ENCODE results near the gene RNF115. TPM values are rescaled to one million over a fixed set of nuclear protein-coding genes. Genes with fewer than 3 reads are reported as not detected.

RNF115 gene
- polyA plus RNA-seq, 1 of the 3 experiments (the other 2 are of a cell fraction), result 4.8 TPM

- Histone ChIP-seq H3K27ac (ENCODE audit: low read depth in 2 of 2, low read length in 1 of 2) (no peak overlapping the region), H3K9me3 (no peaks in the 10 kb centered on the region), H3K4me2 (no peak overlapping the region), H3K9me2 (no peaks in the 10 kb centered on the region), H3F3A (replicated peaks; ENCODE audit: insufficient read depth) (peaks cover 3% of the 10 kb centered on the region), H3K4me1 (ENCODE audit: control insufficient read depth in 1 of 2, insufficient read depth in 2 of 2, low read depth in 1 of 2, low read length in 1 of 2) (peaks cover 0 to 14% of the 10 kb centered on the region in 2 experiments; a peak in 2 of 4 replicates), H2AFZ (ENCODE audit: low read depth) (no peak overlapping the region), H4K20me1 (ENCODE audit: insufficient read depth) (peaks cover 52% of the 10 kb centered on the region), H3K9ac (no peak overlapping the region), H3K27me3 (ENCODE audit: insufficient read depth) (no peaks in the 10 kb centered on the region), H3K36me3 (replicated peaks in 1 of 2; ENCODE audit: control insufficient read depth in 1 of 2, insufficient read depth in 2 of 2, low read length in 1 of 2) (no peaks in the 10 kb centered on the region), H3K4me3 (ENCODE audit: low read depth in 2 of 2, low read length in 1 of 2) (no peak overlapping the region), H3K79me2 (ENCODE audit: insufficient read depth) (peaks cover 75% of the 10 kb centered on the region)
- 98% methylated on average over 4 of the region's 4 CpGs for WGBS (ENCODE audit: low lambda C conversion rate)
- POLR2A ChIA-PET, result no interaction called here
- CTCF ChIA-PET, result interaction anchor here (1.1 kb wide), 1 partner anchor 37 kb away, joined by 3 read pairs; no protein-coding TSS in a partner anchor
- TF ChIP-seq TCF12 (IDR thresholded peaks at IDR 0.05) (no peak), RFX5 (IDR thresholded peaks at IDR 0.05; ENCODE audit: low read length) (no peak), SIN3A (IDR thresholded peaks at IDR 0.05; ENCODE audit: borderline replicate concordance, low read depth, low read length) (no peak), CTCF (IDR thresholded peaks at IDR 0.05) (no peak), TEAD4 (IDR thresholded peaks at IDR 0.05; ENCODE audit: borderline replicate concordance, insufficient read depth) (no peak), FOXJ3 (CRISPR knock-in tag; IDR thresholded peaks at IDR 0.05) (no peak), JUND (IDR thresholded peaks at IDR 0.05) (no peak), NFIC (IDR thresholded peaks at IDR 0.05; ENCODE audit: borderline replicate concordance) (no peak), SMC3 (IDR thresholded peaks at IDR 0.05; ENCODE audit: low read depth, low read length) (no peak), NRF1 (IDR thresholded peaks at IDR 0.05; ENCODE audit: low read depth, low read length) (no peak), YY1 (IDR thresholded peaks at IDR 0.05; ENCODE audit: low read depth) (no peak), MXI1 (IDR thresholded peaks at IDR 0.05; ENCODE audit: low read depth, low read length) (no peak), FOXM1 (IDR thresholded peaks at IDR 0.05; ENCODE audit: low read depth) (no peak), RAD21 (IDR thresholded peaks at IDR 0.05; ENCODE audit: low read length) (no peak), GABPA (IDR thresholded peaks at IDR 0.05; ENCODE audit: low read depth) (no peak)
- TF ChIP-seq, protein P1, sequence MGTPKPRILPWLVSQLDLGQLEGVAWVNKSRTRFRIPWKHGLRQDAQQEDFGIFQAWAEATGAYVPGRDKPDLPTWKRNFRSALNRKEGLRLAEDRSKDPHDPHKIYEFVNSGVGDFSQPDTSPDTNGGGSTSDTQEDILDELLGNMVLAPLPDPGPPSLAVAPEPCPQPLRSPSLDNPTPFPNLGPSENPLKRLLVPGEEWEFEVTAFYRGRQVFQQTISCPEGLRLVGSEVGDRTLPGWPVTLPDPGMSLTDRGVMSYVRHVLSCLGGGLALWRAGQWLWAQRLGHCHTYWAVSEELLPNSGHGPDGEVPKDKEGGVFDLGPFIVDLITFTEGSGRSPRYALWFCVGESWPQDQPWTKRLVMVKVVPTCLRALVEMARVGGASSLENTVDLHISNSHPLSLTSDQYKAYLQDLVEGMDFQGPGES (IDR thresholded peaks at IDR 0.05; ENCODE audit: low read depth, low read length), result no peak
- DNase-seq, result no peak
These were observed 17.5 kb downstream of the RNF115 start for GRCh38 chr1:145806408-145806807.

- no peaks in the 10 kb centered on the region for H3K9me2 ChIP-seq
- CTCF ChIA-PET, result interaction anchor here (0.9 to 1.9 kb wide), 2 partner anchors 10 to 22 kb away, joined by 4 read pairs; no protein-coding TSS in a partner anchor
- peaks cover 52% of the 10 kb centered on the region for H4K20me1 ChIP-seq (ENCODE audit: insufficient read depth)
- no peak overlapping the region for H3K27ac ChIP-seq (ENCODE audit: low read depth in 2 of 2, low read length in 1 of 2)
- no peak for DNase-seq
- no peaks in the 10 kb centered on the region for H3K9me3 ChIP-seq
- H3K79me2 ChIP-seq (ENCODE audit: insufficient read depth), result peaks cover 89% of the 10 kb centered on the region
- peaks cover 0 to 14% of the 10 kb centered on the region in 2 experiments; a peak in 2 of 4 replicates for H3K4me1 ChIP-seq (ENCODE audit: control insufficient read depth in 1 of 2, insufficient read depth in 2 of 2, low read depth in 1 of 2, low read length in 1 of 2)
- no peak overlapping the region for H2AFZ ChIP-seq (ENCODE audit: low read depth)
- no peak overlapping the region for H3K4me3 ChIP-seq (ENCODE audit: low read depth in 2 of 2, low read length in 1 of 2)
- POLR2A ChIA-PET, result no interaction called here
- no peak overlapping the region for H3K9ac ChIP-seq
- no peak overlapping the region for H3K4me2 ChIP-seq
- H3K36me3 ChIP-seq (replicated peaks in 1 of 2; ENCODE audit: control insufficient read depth in 1 of 2, insufficient read depth in 2 of 2, low read length in 1 of 2), result no peaks in the 10 kb centered on the region
- peaks cover 3% of the 10 kb centered on the region for H3F3A ChIP-seq (replicated peaks; ENCODE audit: insufficient read depth)
- 84% methylated on average over 1 of the region's 1 CpG for WGBS (ENCODE audit: low lambda C conversion rate)
- H3K27me3 ChIP-seq (ENCODE audit: insufficient read depth), result no peaks in the 10 kb centered on the region
- TF ChIP-seq USF2 (IDR thresholded peaks at IDR 0.05; ENCODE audit: borderline replicate concordance, low read depth, low read length), result no peak
- TF ChIP-seq, protein P2, sequence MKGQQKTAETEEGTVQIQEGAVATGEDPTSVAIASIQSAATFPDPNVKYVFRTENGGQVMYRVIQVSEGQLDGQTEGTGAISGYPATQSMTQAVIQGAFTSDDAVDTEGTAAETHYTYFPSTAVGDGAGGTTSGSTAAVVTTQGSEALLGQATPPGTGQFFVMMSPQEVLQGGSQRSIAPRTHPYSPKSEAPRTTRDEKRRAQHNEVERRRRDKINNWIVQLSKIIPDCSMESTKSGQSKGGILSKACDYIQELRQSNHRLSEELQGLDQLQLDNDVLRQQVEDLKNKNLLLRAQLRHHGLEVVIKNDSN (IDR thresholded peaks at IDR 0.05; ENCODE audit: borderline replicate concordance, low read depth), result no peak
- no peak for TF ChIP-seq MXI1 (IDR thresholded peaks at IDR 0.05; ENCODE audit: low read depth, low read length)
- TF ChIP-seq YY1 (IDR thresholded peaks at IDR 0.05; ENCODE audit: low read depth), result no peak
- TF ChIP-seq SIN3A (IDR thresholded peaks at IDR 0.05; ENCODE audit: borderline replicate concordance, low read depth, low read length), result no peak
- no peak for TF ChIP-seq ELF1 (IDR thresholded peaks at IDR 0.05)
- no peak for TF ChIP-seq RAD21 (IDR thresholded peaks at IDR 0.05; ENCODE audit: low read length)
- TF ChIP-seq, protein P3, sequence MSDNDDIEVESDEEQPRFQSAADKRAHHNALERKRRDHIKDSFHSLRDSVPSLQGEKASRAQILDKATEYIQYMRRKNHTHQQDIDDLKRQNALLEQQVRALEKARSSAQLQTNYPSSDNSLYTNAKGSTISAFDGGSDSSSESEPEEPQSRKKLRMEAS (IDR thresholded peaks at IDR 0.05; ENCODE audit: low read depth), result no peak
- no peak for TF ChIP-seq CTCF (IDR thresholded peaks at IDR 0.05)
- TF ChIP-seq, protein P4, sequence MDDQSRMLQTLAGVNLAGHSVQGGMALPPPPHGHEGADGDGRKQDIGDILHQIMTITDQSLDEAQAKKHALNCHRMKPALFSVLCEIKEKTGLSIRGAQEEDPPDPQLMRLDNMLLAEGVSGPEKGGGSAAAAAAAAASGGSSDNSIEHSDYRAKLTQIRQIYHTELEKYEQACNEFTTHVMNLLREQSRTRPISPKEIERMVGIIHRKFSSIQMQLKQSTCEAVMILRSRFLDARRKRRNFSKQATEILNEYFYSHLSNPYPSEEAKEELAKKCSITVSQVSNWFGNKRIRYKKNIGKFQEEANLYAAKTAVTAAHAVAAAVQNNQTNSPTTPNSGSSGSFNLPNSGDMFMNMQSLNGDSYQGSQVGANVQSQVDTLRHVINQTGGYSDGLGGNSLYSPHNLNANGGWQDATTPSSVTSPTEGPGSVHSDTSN (IDR thresholded peaks at IDR 0.05), result no peak
These were observed 18.8 kb downstream of the RNF115 start for GRCh38 chr1:145805057-145805456.
